HG03575 (cell line): Measurements from ENCODE around the gene KRT1.

Experiments
- ATAC-seq: cut with Tn5 transposase; IDR thresholded peaks from one replicate; pipeline ENCODE4 v1.9.1; 2021; ENCODE audit not compliant: unreplicated experiment, insufficient number of reproducible peaks, low FRiP score; ENCODE audit errors: extremely low read depth

The KRT1 gene

DNA sequence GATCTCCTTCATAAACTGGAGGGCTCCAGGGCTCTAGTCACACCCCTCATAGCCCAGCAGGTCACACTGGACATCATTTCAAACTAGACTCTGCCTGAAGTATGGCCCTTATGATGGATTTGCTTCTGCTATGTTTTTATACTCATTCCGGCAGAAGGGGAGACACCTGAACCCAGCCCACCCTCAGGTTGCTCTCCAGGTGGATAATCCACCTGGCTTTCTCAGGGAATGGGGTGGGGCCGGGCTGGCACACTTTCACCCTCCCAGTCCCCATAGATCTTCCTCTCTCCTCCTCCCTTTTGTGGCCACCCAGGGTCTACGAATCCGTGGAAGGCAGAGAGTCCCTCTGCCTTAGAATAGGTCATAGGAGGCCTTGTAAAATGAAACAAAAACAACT is 52.1 kb downstream of the KRT1 start:
- ATAC-seq = no peak

DNA sequence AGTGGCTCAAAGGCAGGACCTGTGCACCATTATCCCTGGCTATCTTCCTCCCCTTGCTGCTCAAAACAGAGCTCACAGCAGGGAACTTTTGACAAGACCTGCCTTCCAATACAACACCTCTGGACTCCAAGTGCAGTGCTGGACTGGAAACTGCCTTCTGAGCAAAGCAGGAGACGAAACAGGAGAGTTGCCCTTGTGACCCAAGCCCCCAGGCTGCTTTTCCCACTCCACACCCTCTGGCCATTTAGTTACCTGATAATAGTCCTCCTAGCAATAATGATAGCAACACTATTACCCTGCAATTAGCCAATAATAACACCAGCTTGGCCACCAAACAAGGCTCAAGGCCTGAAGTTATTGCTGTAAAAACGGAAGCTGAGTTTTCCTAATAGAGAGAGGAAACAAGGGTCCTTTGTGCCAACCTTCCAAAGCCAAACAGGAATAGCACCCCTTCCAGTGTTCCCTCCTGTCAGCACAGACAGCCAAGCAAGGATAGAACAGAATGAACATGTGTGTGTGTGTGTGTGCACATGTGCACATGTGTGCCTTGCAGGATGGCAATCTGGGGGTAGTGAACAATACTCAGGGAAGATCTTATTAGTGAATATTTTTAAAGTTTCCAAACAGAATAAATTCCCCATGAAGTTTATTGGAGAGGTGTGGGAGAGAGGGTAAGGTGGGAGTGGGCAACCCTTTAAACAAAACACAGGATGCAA is 52.7 kb downstream of the KRT1 start:
- no peak for ATAC-seq
